GM12875 (cell line): ENCODE measurements around the gene ACOT8.

Experiments used
- H3K4me3 ChIP-seq: one replicate; pipeline ENCODE4 v1.5.1; 2011; ENCODE audit warnings: low read depth, low read length, control low read depth
- TF ChIP-seq, protein P1 (sequence below): IDR thresholded peaks from 2 replicates; pipeline ENCODE4 v1.5.1; 2011; ENCODE audit warnings: low read depth, mild to moderate bottlenecking, control low read depth, inconsistent platforms, low read length, moderate library complexity, borderline replicate concordance; ENCODE audit not compliant: insufficient read depth

The ACOT8 gene

GRCh38 chr20:45841407-45842129, 15.6 kb downstream of the ACOT8 start:
- TF ChIP-seq, protein P1, sequence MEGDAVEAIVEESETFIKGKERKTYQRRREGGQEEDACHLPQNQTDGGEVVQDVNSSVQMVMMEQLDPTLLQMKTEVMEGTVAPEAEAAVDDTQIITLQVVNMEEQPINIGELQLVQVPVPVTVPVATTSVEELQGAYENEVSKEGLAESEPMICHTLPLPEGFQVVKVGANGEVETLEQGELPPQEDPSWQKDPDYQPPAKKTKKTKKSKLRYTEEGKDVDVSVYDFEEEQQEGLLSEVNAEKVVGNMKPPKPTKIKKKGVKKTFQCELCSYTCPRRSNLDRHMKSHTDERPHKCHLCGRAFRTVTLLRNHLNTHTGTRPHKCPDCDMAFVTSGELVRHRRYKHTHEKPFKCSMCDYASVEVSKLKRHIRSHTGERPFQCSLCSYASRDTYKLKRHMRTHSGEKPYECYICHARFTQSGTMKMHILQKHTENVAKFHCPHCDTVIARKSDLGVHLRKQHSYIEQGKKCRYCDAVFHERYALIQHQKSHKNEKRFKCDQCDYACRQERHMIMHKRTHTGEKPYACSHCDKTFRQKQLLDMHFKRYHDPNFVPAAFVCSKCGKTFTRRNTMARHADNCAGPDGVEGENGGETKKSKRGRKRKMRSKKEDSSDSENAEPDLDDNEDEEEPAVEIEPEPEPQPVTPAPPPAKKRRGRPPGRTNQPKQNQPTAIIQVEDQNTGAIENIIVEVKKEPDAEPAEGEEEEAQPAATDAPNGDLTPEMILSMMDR, result no peak
- H3K4me3 ChIP-seq, result no peak overlapping the region

DNA sequence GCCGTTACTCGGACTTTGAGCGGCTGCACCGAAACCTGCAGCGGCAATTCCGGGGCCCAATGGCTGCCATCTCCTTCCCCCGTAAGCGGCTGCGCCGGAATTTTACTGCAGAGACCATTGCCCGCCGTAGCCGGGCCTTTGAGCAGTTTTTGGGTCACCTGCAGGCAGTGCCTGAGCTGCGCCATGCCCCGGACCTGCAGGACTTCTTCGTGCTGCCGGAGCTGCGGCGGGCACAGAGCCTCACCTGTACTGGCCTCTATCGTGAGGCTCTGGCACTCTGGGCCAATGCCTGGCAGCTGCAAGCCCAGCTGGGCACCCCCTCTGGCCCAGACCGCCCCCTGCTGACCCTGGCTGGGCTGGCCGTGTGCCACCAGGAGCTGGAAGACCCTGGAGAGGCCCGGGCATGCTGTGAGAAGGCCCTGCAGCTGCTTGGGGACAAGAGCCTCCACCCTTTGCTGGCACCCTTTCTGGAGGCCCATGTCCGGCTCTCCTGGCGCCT, 16.4 kb downstream of the ACOT8 start:
- TF ChIP-seq, protein P1, result no peak
- no peak overlapping the region for H3K4me3 ChIP-seq

- no peak overlapping the region for H3K4me3 ChIP-seq
Observed at GRCh38 chr20:45836841-45837240, 20.4 kb downstream of the ACOT8 start.

GRCh38 chr20:45835825-45836224, 21.4 kb downstream of the ACOT8 start:
- no peak overlapping the region for H3K4me3 ChIP-seq
- TF ChIP-seq, protein P1, result no peak

More at GRCh38 chr20:45836841-45837240, 20.4 kb downstream of the ACOT8 start:
- TF ChIP-seq, protein P1, result no peak

GRCh38 chr20:45835329-45835765, 21.8 kb downstream of the ACOT8 start:
- TF ChIP-seq, protein P1, result no peak
- no peak overlapping the region for H3K4me3 ChIP-seq

DNA sequence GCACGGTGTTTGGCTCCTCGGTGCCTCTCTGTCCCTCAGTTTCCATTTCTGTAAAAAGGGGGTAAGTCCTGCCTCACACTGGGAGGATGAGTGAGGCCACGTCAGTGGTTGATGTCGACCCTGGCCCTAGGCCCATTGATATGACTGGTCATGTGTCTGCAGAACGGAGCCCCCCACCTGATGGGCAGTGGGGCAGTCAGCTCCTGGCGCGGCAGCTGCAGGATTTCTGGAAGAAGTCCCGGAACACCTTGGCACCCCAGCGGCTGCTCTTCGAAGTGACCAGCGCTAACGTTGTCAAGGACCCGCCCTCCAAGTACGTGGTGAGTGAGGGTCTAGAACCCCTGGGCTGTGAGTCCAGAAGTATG, 22.4 kb downstream of the ACOT8 start:
- no peak overlapping the region for H3K4me3 ChIP-seq
- TF ChIP-seq, protein P1, result no peak
